GM13976 (cell line): ENCODE results near the gene MRPL40.

Experiments
- DNase-seq: peaks from one replicate; pipeline ENCODE4 v3.0.0; 2012; ENCODE audit warnings: low spot score
- CTCF ChIP-seq: IDR thresholded peaks from 2 replicates; pipeline ENCODE4 v1.5.1; 2012; ENCODE audit warnings: borderline replicate concordance, mild to moderate bottlenecking; ENCODE audit not compliant: insufficient read depth; ENCODE audit errors: extremely low read depth, missing control alignments, control extremely low read depth
- in situ Hi-C: fragments of 300-500 bp; cut with MboI; formaldehyde crosslinking; loops from one replicate; pipeline ENCODE4 v1.12.0; 2022; ENCODE audit warnings: low sequenced_read_pairs, mixed read lengths, inconsistent platforms; ENCODE audit not compliant: unreplicated experiment

Gene MRPL40

GRCh38 chr22:19464975-19465374, 32.6 kb downstream of the MRPL40 start:
- TF ChIP-seq CTCF: no peak
- in situ Hi-C loops: no loop called here
- no peak for DNase-seq

- in situ Hi-C loops: no loop called here
- no peak for DNase-seq
- no peak for TF ChIP-seq CTCF
These were observed 33.9 kb downstream of the MRPL40 start for GRCh38 chr22:19466126-19466716.

- in situ Hi-C loops: no loop called here
- no peak for DNase-seq
- no peak for TF ChIP-seq CTCF
These were observed 34.8 kb downstream of the MRPL40 start for GRCh38 chr22:19466848-19467752.

- in situ Hi-C loops: no loop called here
- no peak for DNase-seq
- no peak for TF ChIP-seq CTCF
These were observed 35.6 kb downstream of the MRPL40 start for GRCh38 chr22:19467912-19468311.

GRCh38 chr22:19469421-19469820, 37.1 kb downstream of the MRPL40 start:
- in situ Hi-C loops: no loop called here
- no peak for TF ChIP-seq CTCF
- DNase-seq: no peak

GRCh38 chr22:19470010-19470409, 37.7 kb downstream of the MRPL40 start:
- no peak for TF ChIP-seq CTCF
- no peak for DNase-seq
- in situ Hi-C loops: loop anchor here (10.0 kb wide), 1 partner anchor 285 kb away; no protein-coding TSS in a partner anchor
